KOPT-K1 (cell line): ENCODE results near the gene HRG.

ENCODE experiments used
- H3K27ac ChIP-seq: fragments of 200-600 bp; sonication (generic); 2 replicates; pipeline ENCODE4 v1.5.1; 2016; ENCODE audit warnings: antibody characterized with exemption, mild to moderate bottlenecking, low read depth, low read length; ENCODE audit not compliant: poor library complexity, severe bottlenecking
- H3K36me3 ChIP-seq: fragments of 200-600 bp; sonication (generic); 2 replicates; pipeline ENCODE4 v1.5.1; 2017; ENCODE audit warnings: antibody characterized with exemption, mild to moderate bottlenecking, low read length, moderate library complexity; ENCODE audit not compliant: insufficient read depth
- H3K9me3 ChIP-seq: fragments of 200-600 bp; sonication (generic); 2 replicates; pipeline ENCODE4 v1.5.1; 2017; ENCODE audit warnings: antibody characterized with exemption, low read length, mild to moderate bottlenecking; ENCODE audit not compliant: insufficient read depth, poor library complexity, severe bottlenecking

The HRG gene

GRCh38 chr3:186717039-186717457 is 51.2 kb downstream of the HRG start, which contains the start of gene KNG1:
Gene KNG1, plus strand, starts transcription at chr3:186717359. Its CDS starts 184 bp downstream, at chr3:186717543.
- Histone ChIP-seq H3K9me3 (no peaks in the 10 kb centered on the region), H3K36me3 (no peaks in the 10 kb centered on the region), H3K27ac (no peak within 1 kb of the TSS)

- no peak overlapping the region for H3K27ac ChIP-seq
Observed at GRCh38 chr3:186719945-186720739, 54.3 kb downstream of the HRG start.

GRCh38 chr3:186722457-186722856 is 56.6 kb downstream of the HRG start:
- no peak overlapping the region for H3K27ac ChIP-seq
- H3K9me3 ChIP-seq = no peaks in the 10 kb centered on the region

More at GRCh38 chr3:186719945-186720739, 54.3 kb downstream of the HRG start:
- no peaks in the 10 kb centered on the region for H3K9me3 ChIP-seq
- H3K36me3 ChIP-seq = no peaks in the 10 kb centered on the region

GRCh38 chr3:186724911-186725310 is 59.1 kb downstream of the HRG start:
- Histone ChIP-seq H3K9me3 (no peaks in the 10 kb centered on the region), H3K27ac (no peak overlapping the region), H3K36me3 (no peaks in the 10 kb centered on the region)

More at GRCh38 chr3:186722457-186722856, 56.6 kb downstream of the HRG start:
- H3K36me3 ChIP-seq = no peaks in the 10 kb centered on the region
